ENCODE data around the gene FOS.
A peak's percentile ranks its signal among the peaks of the same experiment; 100 is the strongest.
"Not testable (repeated sequence)": the region's sequence is repeated elsewhere in the genome, so short reads cannot be mapped to it uniquely, and the experiment has no call there.

Gene FOS

GRCh38 chr14:75232597-75232996 is 46.0 kb upstream of the FOS start:
- ATAC-seq: no peak

GRCh38 chr14:75234173-75235115 is 44.2 kb upstream of the FOS start:
- ATAC-seq: peak; percentile 94
- TF ChIP-seq ZNF70 (CRISPR knock-in tag; IDR thresholded peaks at IDR 0.05) (no peak), ZC3H10 (CRISPR knock-in tag; IDR thresholded peaks at IDR 0.05) (no peak), ARNTL (CRISPR knock-in tag; IDR thresholded peaks at IDR 0.05; ENCODE audit: borderline replicate concordance, low read depth) (no peak), CREB5 (CRISPR knock-in tag; IDR thresholded peaks at IDR 0.05; ENCODE audit: low read depth) (no peak), GLIS3 (CRISPR knock-in tag; IDR thresholded peaks at IDR 0.05) (no peak), PPARA (CRISPR knock-in tag; IDR thresholded peaks at IDR 0.05; ENCODE audit: borderline replicate concordance) (no peak), ZNF565 (CRISPR knock-in tag; conservative IDR thresholded peaks at IDR 0.05; ENCODE audit: low read depth) (no peak), ZFP3 (CRISPR knock-in tag; IDR thresholded peaks at IDR 0.05) (no peak), ZNF8 (CRISPR knock-in tag; IDR thresholded peaks at IDR 0.05) (no peak), ESRRG (CRISPR knock-in tag; IDR thresholded peaks at IDR 0.05) (no peak), ISL1 (CRISPR knock-in tag; IDR thresholded peaks at IDR 0.05) (no peak), OSR1 (CRISPR knock-in tag; IDR thresholded peaks at IDR 0.05) (no peak), TCF4 (CRISPR knock-in tag; IDR thresholded peaks at IDR 0.05; ENCODE audit: borderline replicate concordance) (no peak)

More at GRCh38 chr14:75232597-75232996, 46.0 kb upstream of the FOS start:
- TF ChIP-seq PPARA (CRISPR knock-in tag; IDR thresholded peaks at IDR 0.05; ENCODE audit: borderline replicate concordance) (no peak), ZNF565 (CRISPR knock-in tag; conservative IDR thresholded peaks at IDR 0.05; ENCODE audit: low read depth) (no peak), CREB5 (CRISPR knock-in tag; IDR thresholded peaks at IDR 0.05; ENCODE audit: low read depth) (no peak), ZC3H10 (CRISPR knock-in tag; IDR thresholded peaks at IDR 0.05) (no peak), ZFP3 (CRISPR knock-in tag; IDR thresholded peaks at IDR 0.05) (no peak), TOX (CRISPR knock-in tag; IDR thresholded peaks at IDR 0.05; ENCODE audit: borderline replicate concordance) (no peak), ESRRG (CRISPR knock-in tag; IDR thresholded peaks at IDR 0.05) (no peak), BACH2 (CRISPR knock-in tag; IDR thresholded peaks at IDR 0.05; ENCODE audit: borderline replicate concordance) (no peak), OSR1 (CRISPR knock-in tag; IDR thresholded peaks at IDR 0.05) (no peak), RARB (CRISPR knock-in tag; IDR thresholded peaks at IDR 0.05) (no peak), CSDC2 (CRISPR knock-in tag; IDR thresholded peaks at IDR 0.05) (no peak), TCF4 (CRISPR knock-in tag; IDR thresholded peaks at IDR 0.05; ENCODE audit: borderline replicate concordance) (no peak), CSRNP3 (CRISPR knock-in tag; IDR thresholded peaks at IDR 0.05) (no peak), ZFP30 (CRISPR knock-in tag; IDR thresholded peaks at IDR 0.05) (no peak), TSHZ2 (CRISPR knock-in tag; IDR thresholded peaks at IDR 0.05) (no peak), SNAI2 (CRISPR knock-in tag; IDR thresholded peaks at IDR 0.05) (no peak), PATZ1 (CRISPR knock-in tag; IDR thresholded peaks at IDR 0.05; ENCODE audit: borderline replicate concordance) (no peak), ARNTL (CRISPR knock-in tag; IDR thresholded peaks at IDR 0.05; ENCODE audit: borderline replicate concordance, low read depth) (no peak)

GRCh38 chr14:75235198-75235597 is 43.4 kb upstream of the FOS start:
- not testable (repeated sequence) for ATAC-seq

Data from SK-N-SH treated with all-trans-retinoic acid at 6 μM for 48 hours (cell line).